ENCODE results near the gene ZNF407.

DNA sequence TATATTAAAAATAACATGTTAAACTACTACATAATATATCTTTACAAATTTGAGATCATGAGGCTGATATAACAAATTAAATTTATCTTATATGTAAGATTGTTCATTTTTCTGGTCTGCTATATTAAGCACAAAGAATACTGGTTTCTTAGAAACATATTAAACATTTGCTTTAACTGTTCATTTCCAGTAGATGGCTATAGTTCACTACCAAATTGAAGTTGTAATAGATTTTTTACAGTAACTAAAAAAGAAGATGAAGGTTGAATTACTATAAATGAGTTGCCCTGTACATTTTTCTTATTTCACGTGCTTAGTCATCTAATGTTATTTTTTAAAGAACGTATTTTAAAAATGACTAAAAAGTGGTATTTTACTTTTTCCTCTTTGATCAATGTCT lies 57.0 kb downstream of the ZNF407 start:
- TF ChIP-seq, protein P1, sequence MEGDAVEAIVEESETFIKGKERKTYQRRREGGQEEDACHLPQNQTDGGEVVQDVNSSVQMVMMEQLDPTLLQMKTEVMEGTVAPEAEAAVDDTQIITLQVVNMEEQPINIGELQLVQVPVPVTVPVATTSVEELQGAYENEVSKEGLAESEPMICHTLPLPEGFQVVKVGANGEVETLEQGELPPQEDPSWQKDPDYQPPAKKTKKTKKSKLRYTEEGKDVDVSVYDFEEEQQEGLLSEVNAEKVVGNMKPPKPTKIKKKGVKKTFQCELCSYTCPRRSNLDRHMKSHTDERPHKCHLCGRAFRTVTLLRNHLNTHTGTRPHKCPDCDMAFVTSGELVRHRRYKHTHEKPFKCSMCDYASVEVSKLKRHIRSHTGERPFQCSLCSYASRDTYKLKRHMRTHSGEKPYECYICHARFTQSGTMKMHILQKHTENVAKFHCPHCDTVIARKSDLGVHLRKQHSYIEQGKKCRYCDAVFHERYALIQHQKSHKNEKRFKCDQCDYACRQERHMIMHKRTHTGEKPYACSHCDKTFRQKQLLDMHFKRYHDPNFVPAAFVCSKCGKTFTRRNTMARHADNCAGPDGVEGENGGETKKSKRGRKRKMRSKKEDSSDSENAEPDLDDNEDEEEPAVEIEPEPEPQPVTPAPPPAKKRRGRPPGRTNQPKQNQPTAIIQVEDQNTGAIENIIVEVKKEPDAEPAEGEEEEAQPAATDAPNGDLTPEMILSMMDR (IDR thresholded peaks at IDR 0.05) = peak in 4 of 6 experiments; percentile 6 to 45 (median 30)
- no peak for TF ChIP-seq POLR2A (IDR thresholded peaks at IDR 0.05)

Measured in adrenal gland (tissue), 5 donors.